GM12878 (cell line): ENCODE data around the gene APBB3. TPM values are rescaled to one million over a fixed set of nuclear protein-coding genes. Genes with fewer than 3 reads are reported as not detected.

Experiments used
- ATAC-seq: fragments of 200-7000 bp; cut with Tn5 transposase; 3 replicates; pipeline ENCODE4 v1.9.1; 2020; ENCODE audit warnings: mild to moderate bottlenecking, moderate library complexity
- BruUV-seq: library from RNA; stranded (reverse); fragments of 400-500 nt; replicated peaks from 2 replicates; lab custom pipeline; 2021; lab: Mats Ljungman, UMichigan
- CTCF ChIA-PET: fragments of 300-600 bp; sonication (Branson Sonifier 250); formaldehyde crosslinking; extraction: SDS; loops from one replicate; lab custom pipeline; 2021; ENCODE audit warnings: inconsistent platforms; lab: Yijun Ruan, JAX
- POLR2A ChIA-PET: fragments of 350-600 bp; formaldehyde crosslinking; extraction: SDS; loops from one replicate; lab custom pipeline; 2021; ENCODE audit warnings: inconsistent platforms; lab: Charles Lee
- RAD21 ChIA-PET: fragments of 300-600 bp; sonication (Branson Sonifier 250); formaldehyde crosslinking; loops from one replicate; lab custom pipeline; 2023; ENCODE audit warnings: antibody characterized with exemption; ENCODE audit not compliant: unreplicated experiment; lab: Charles Lee
- SMC1A ChIA-PET: fragments of 300-600 bp; sonication (Branson Sonifier 250); formaldehyde crosslinking; loops from one replicate; lab custom pipeline; 2023; ENCODE audit not compliant: unreplicated experiment, uncharacterized antibody; lab: Charles Lee
- DNase-seq: peaks from one replicate; pipeline ENCODE4 v3.0.0-alpha.2; 2011; ENCODE audit warnings: low read depth, low spot score
- FAIRE-seq: peaks from 3 replicates; lab custom pipeline; 2011; peaks lifted over from hg19 to GRCh38; lab: Jason Lieb, UNC
- H2AFZ ChIP-seq: 2 replicates; pipeline ENCODE4 v1.6.0; 2011; ENCODE audit warnings: low read depth, low read length, control low read depth; ENCODE audit not compliant: control insufficient read depth
- H3K27ac ChIP-seq: 2 replicates; pipeline ENCODE4 v1.5.1; 2011; ENCODE audit warnings: control low read depth; ENCODE audit not compliant: control insufficient read depth, insufficient read depth
- H3K27me3 ChIP-seq, 2 experiments: replicated peaks in 1 of 2; 2 replicates each; pipeline versions ENCODE4 v1.6.0 to v1.6.1; 2011; ENCODE audit warnings: low read length in 1 of 2; ENCODE audit not compliant: control insufficient read depth in 2 of 2, insufficient read depth in 2 of 2
- H3K36me3 ChIP-seq, 2 experiments: 2 replicates each; pipeline ENCODE4 v1.5.1; 2011; ENCODE audit warnings: low read length in 1 of 2; ENCODE audit not compliant: control insufficient read depth in 2 of 2, insufficient read depth in 2 of 2
- H3K4me1 ChIP-seq: 2 replicates; pipeline ENCODE4 v1.6.1; 2011; ENCODE audit warnings: mild to moderate bottlenecking, low read length, moderate library complexity, mixed read lengths; ENCODE audit not compliant: control insufficient read depth, insufficient read depth
- H3K4me2 ChIP-seq: 2 replicates; pipeline ENCODE4 v1.6.0; 2011; ENCODE audit warnings: control low read depth; ENCODE audit not compliant: control insufficient read depth, insufficient read depth
- H3K4me3 ChIP-seq: fragments of 200-600 bp; sonication (generic); 2 replicates; pipeline ENCODE4 v1.5.1; 2016
- H3K79me2 ChIP-seq: 2 replicates; pipeline ENCODE4 v1.6.0; 2011; ENCODE audit warnings: low read length; ENCODE audit not compliant: control insufficient read depth, insufficient read depth
- H3K9ac ChIP-seq: 2 replicates; pipeline ENCODE4 v1.8.0; 2011; ENCODE audit warnings: low read length, control low read depth, mixed read lengths; ENCODE audit not compliant: control insufficient read depth, insufficient read depth
- H3K9me3 ChIP-seq: replicated peaks from 3 replicates; pipeline ENCODE4 v1.5.1; 2011; ENCODE audit warnings: mild to moderate bottlenecking, low read length; ENCODE audit not compliant: control insufficient read depth, insufficient read depth
- H4K20me1 ChIP-seq: 2 replicates; pipeline ENCODE4 v1.6.0; 2011; ENCODE audit not compliant: control insufficient read depth, insufficient read depth
- ATF3 ChIP-seq: IDR thresholded peaks from 2 replicates; pipeline ENCODE4 v1.6.1; 2011; ENCODE audit warnings: low read depth, mild to moderate bottlenecking, low read length, moderate library complexity, borderline replicate concordance; ENCODE audit errors: extremely low read depth
- BCL11A ChIP-seq: IDR thresholded peaks from 2 replicates; pipeline ENCODE4 v1.6.1; 2011; ENCODE audit warnings: low read depth, low read length
- MEF2A ChIP-seq: IDR thresholded peaks from 2 replicates; pipeline ENCODE4 v1.6.1; 2011; ENCODE audit warnings: low read depth, mild to moderate bottlenecking, low read length, moderate library complexity; ENCODE audit not compliant: insufficient read depth
- PML ChIP-seq: IDR thresholded peaks from 2 replicates; pipeline ENCODE4 v1.6.1; 2012; ENCODE audit warnings: low read length, inconsistent platforms
- TCF7 ChIP-seq: IDR thresholded peaks from 2 replicates; pipeline ENCODE4 v1.6.1; 2014; ENCODE audit warnings: antibody characterized with exemption, borderline replicate concordance
- ZNF207 ChIP-seq: fragments of 450-650 bp; IDR thresholded peaks from 2 replicates; pipeline ENCODE4 v1.6.1; 2014; ENCODE audit warnings: antibody characterized with exemption, mild to moderate bottlenecking, borderline replicate concordance
- ZNF217 ChIP-seq: fragments of 450-650 bp; IDR thresholded peaks from 2 replicates; pipeline ENCODE4 v1.6.1; 2017; ENCODE audit warnings: antibody characterized with exemption, mild to moderate bottlenecking
- ZNF274 ChIP-seq: IDR thresholded peaks from one replicate; pipeline ENCODE4 v1.8.0; 2011; ENCODE audit not compliant: insufficient read length, insufficient read depth
- WGBS: methylation state at CpG from one replicate; pipeline ENCODE4 v1.1.6; 2016; ENCODE audit warnings: low lambda C conversion rate; ENCODE audit not compliant: insufficient replicate concordance, insufficient coverage; ENCODE audit errors: missing lambda C conversion rate; 5-methylcytosine and 5-hydroxymethylcytosine counted together
- in situ Hi-C: fragments of 300-500 bp; cut with MboI; formaldehyde crosslinking; loops from 9 replicates; pipeline ENCODE4 v1.14.3; 2018; ENCODE audit warnings: mixed read lengths
- intact Hi-C: fragments of 100-400 bp; cut with micrococcal nuclease; formaldehyde crosslinking; loops from one replicate; pipeline ENCODE4 v1.14.2; 2022; ENCODE audit not compliant: unreplicated experiment
- polyA plus RNA-seq, 11 experiments: library from polyadenylated mRNA; depleted of rRNA in 4 of 11; unstranded in 6 of 11; stranded (reverse) in 5 of 11; fragments of >200 nt; fragmentation: Nextera tagmentation in 4 of 11; fragmentation: Illumina TruSeq in 1 of 11; extraction: Ambion mirVana in 4 of 11; extraction: Trizol in 1 of 11; gene quantifications; 1 replicate in 1 of 11; 2 replicates in 10 of 11; pipeline versions ENCODE4 v1.2.1 to v1.2.3, GENCODE V29; 2011 to 2016; ENCODE audit warnings: inconsistent platforms in 2 of 11, missing spikeins in 2 of 11, low read depth in 1 of 11
- total RNA-seq, 4 experiments: library from RNA; depleted of rRNA in 3 of 4; stranded (reverse); fragments of >200 nt in 3 of 4; fragmentation: Illumina TruSeq in 1 of 4; extraction: Trizol in 1 of 4; gene quantifications; 2 replicates each; pipeline versions ENCODE4 v1.2.1 to v1.2.3, GENCODE V29; 2013 to 2021

The APBB3 gene
- total and polyA plus RNA-seq, 10 of the 15 experiments (the other 5 are each of a cell fraction or from before 2014, with no cell fraction given), result 0.35 to 33.3 (median 14.3) TPM

GRCh38 chr5:140557136-140557805 lies 7.1 kb downstream of the APBB3 start, which contains the start of gene SRA1 (continued):
- TF ChIP-seq ATF3, result no peak
- no peak for TF ChIP-seq MEF2A
- no peak for TF ChIP-seq TCF7
- no peak for TF ChIP-seq ZNF274
- 0 out of 2 replicates have a peak, but pooled peaks have one; percentile 29 for TF ChIP-seq ZNF207

DNA sequence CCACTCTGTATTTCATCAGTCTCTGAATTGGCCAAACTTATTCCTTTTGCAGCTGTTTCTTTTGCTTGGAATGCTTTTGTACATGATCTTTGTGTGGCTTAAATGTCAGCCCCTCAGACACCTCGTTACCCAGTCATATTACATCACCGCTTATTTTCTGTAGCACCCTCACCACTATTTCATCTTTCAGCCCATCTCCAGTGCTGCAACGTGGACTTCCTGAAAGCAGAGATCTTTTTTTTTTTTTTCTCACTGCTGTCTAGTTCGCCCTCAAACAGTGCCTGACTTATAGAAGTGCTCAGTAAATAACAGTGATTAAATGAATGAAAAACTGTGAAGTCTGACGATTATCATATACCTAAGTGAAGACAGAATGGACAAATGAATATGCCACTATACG lies 8.0 kb downstream of the APBB3 start:
- Histone ChIP-seq H3K4me3 (peak overlapping the region; percentile 91), H3K4me2 (peak overlapping the region; percentile 82)
- in situ Hi-C loops (no loop called here), intact Hi-C loops (loop anchor here (2.0 kb wide), 1 partner anchor 24 kb away; no protein-coding TSS in a partner anchor)
- TF ChIP-seq ZNF217, result no peak
- TF ChIP-seq PML, result no peak
- no peak for TF ChIP-seq BCL11A
- TF ChIP-seq, all 136 proteins: peak for 0
- ChIA-PET SMC1A (no interaction called here), CTCF (interaction anchor here (0.8 to 1.6 kb wide), 2 partner anchors 8 to 9 kb away, joined by 4 to 9 read pairs; partner anchors contain the start of gene EIF4EBP3), POLR2A (interaction anchor here (0.8 to 1.8 kb wide), 3 partner anchors 9 to 82 kb away, joined by 4 to 23 read pairs (median 10); partner anchors contain the start of genes EIF4EBP3 and TMCO6), RAD21 (interaction anchor here (1.0 to 1.1 kb wide), 3 partner anchors 9 to 154 kb away, joined by 3 read pairs; partner anchors contain the start of gene EIF4EBP3)
- Histone ChIP-seq H3K9me3 (no peaks in the 10 kb centered on the region), H3K9ac (peak overlapping the region; percentile 89), H2AFZ (no peak overlapping the region), H3K27ac (peak overlapping the region; percentile 95), H3K27me3 (no peaks in the 10 kb centered on the region), H4K20me1 (no peaks in the 10 kb centered on the region), H3K36me3 (peaks cover 5 to 15% of the 10 kb centered on the region in 2 experiments), H3K4me1 (peaks cover 22% of the 10 kb centered on the region), H3K79me2 (peaks cover 49% of the 10 kb centered on the region)
- BruUV-seq, result no TSS peak
- WGBS, result 0% methylated on average over 6 of the region's 6 CpGs
- FAIRE-seq (no peak), DNase-seq (no peak), ATAC-seq (peak; percentile 3)
